22Rv1 (cell line): Measurements from ENCODE around the gene XXYLT1.
"Not testable (repeated sequence)": the region's sequence is repeated elsewhere in the genome, so short reads cannot be mapped to it uniquely, and the experiment has no call there.

Experiments
- H3K27ac ChIP-seq: fragments of 450-650 bp; 2 replicates; pipeline ENCODE4 v1.5.1; 2017
- CTCF ChIP-seq: fragments of 450-650 bp; IDR thresholded peaks from 2 replicates; pipeline ENCODE4 v1.5.1; 2017; ENCODE audit warnings: mild to moderate bottlenecking
- ZFX ChIP-seq: fragments of 450-650 bp; IDR thresholded peaks from 2 replicates; pipeline ENCODE4 v1.6.1; 2017; ENCODE audit warnings: antibody characterized with exemption, borderline replicate concordance

Gene XXYLT1

GRCh38 chr3:195054311-195054710 lies 216.6 kb downstream of the XXYLT1 start:
- TF ChIP-seq ZFX, result no peak
- TF ChIP-seq CTCF, result no peak
- no peak overlapping the region for H3K27ac ChIP-seq

DNA sequence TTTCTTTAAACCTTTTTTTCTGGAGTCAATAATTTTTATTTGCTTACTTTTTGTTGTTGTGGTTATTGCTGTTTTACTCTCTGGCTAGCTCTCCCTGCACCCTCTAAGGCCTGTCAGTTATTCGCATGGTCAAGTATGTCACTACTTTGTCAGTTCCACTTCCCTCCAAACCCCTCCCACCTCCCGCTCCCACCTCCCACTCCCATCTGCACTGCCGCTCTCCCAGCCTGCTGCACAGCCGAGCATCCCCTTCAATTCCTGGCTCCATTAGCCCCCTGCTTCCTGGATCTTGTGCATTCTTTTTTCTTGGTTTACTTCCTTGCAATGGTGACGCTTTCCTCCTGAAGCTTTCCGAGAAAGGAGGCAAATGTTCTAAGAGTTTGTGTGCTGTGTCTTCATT lies 218.0 kb downstream of the XXYLT1 start:
- no peak for TF ChIP-seq ZFX
- no peak overlapping the region for H3K27ac ChIP-seq

- not testable (repeated sequence) for H3K27ac ChIP-seq
Measured at GRCh38 chr3:195050296-195050695, 220.7 kb downstream of the XXYLT1 start.

GRCh38 chr3:195048059-195048905 lies 222.7 kb downstream of the XXYLT1 start:
- TF ChIP-seq ZFX (no peak), CTCF (no peak)
- no peak overlapping the region for H3K27ac ChIP-seq

GRCh38 chr3:195047536-195047935 lies 223.4 kb downstream of the XXYLT1 start:
- H3K27ac ChIP-seq, result no peak overlapping the region
- no peak for TF ChIP-seq ZFX
- TF ChIP-seq CTCF, result no peak

GRCh38 chr3:195046441-195046840 lies 224.5 kb downstream of the XXYLT1 start:
- H3K27ac ChIP-seq, result no peak overlapping the region
- no peak for TF ChIP-seq ZFX
- TF ChIP-seq CTCF, result no peak

DNA sequence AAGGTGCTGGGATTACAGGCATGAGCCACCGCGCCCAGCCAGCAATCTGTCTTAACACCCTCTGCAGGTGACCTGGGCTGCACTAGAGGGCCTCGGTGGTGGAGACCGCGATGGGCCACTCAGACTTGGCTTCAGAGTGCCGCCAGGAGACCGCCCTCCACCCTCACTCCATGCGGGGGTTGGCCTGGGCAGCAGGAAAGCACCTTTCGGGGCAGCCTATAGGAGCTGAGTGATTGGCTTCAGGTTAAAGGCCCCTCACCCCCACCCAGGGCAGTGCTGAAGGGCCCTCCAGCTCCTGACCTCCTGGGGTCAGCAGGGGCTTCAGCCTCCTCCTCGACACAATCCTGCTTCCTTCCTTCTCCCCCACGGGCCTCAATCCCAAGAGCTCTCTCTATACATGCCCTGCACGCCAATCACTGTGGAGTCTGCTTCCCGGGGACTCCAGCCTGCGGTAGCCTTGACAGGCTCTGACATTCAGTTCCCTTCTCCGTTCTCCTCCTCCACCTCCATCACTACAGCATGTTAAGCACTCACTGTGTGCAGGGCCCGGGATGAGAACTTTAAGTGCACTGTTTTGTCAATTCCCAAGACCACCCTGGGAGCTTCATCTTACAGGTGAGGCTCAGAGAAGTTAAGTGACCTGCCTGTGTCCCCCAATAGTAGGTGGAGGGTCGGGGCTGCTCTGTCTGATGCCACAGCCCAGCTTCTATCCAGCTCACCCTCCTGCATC lies 225.3 kb downstream of the XXYLT1 start:
- TF ChIP-seq ZFX (no peak), CTCF (no peak)
- no peak overlapping the region for H3K27ac ChIP-seq

DNA sequence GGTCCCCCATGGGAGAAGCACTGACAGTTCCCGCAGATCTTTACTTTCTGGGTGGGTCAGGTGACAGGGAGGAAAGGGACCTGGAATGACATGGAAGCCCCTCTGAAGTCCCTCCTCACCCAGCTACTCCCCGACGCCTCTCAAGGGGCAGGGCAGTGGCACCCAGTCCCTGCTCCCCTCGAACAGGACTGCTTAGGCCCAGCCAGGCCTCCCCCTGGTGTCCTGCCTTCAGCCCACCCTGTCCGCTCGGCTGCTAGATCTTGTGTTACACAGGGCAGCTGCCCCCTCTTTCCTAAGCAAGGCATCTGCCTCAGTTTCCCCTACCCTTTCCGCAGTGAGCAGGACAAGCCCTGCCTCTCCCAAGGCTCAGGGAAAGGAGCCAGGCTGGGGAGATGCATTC lies 226.5 kb downstream of the XXYLT1 start:
- TF ChIP-seq CTCF, result no peak
- no peak for TF ChIP-seq ZFX

More for the DNA sequence above, 226.5 kb downstream of the XXYLT1 start:
- H3K27ac ChIP-seq, result no peak overlapping the region
